Left ventricle myocardium inferior (tissue), 1 donor: ENCODE results near the gene MINDY1. TPM values are rescaled to one million over a fixed set of nuclear protein-coding genes. Genes with fewer than 3 reads are reported as not detected.

Experiments
- DNase-seq: peaks from one replicate; pipeline ENCODE4 v3.0.0-alpha.2; 2020
- H3K27ac ChIP-seq: fragments of 200-600 bp; replicated peaks from 2 replicates; pipeline ENCODE4 v1.8.0; 2021
- H3K27me3 ChIP-seq: fragments of 200-600 bp; 2 replicates; pipeline ENCODE4 v1.8.0; 2021; ENCODE audit warnings: low read depth
- H3K36me3 ChIP-seq: fragments of 200-600 bp; 2 replicates; pipeline ENCODE4 v1.8.0; 2021
- H3K4me1 ChIP-seq: fragments of 200-600 bp; 2 replicates; pipeline ENCODE4 v1.8.0; 2021
- H3K4me3 ChIP-seq: fragments of 200-600 bp; 2 replicates; pipeline ENCODE4 v1.8.0; 2021; ENCODE audit warnings: mild to moderate bottlenecking, moderate library complexity
- H3K9me3 ChIP-seq: fragments of 200-600 bp; replicated peaks from 2 replicates; pipeline ENCODE4 v1.8.0; 2021
- CTCF ChIP-seq: fragments of 200-600 bp; IDR thresholded peaks from 2 replicates; pipeline ENCODE4 v1.8.0; 2021; ENCODE audit warnings: antibody characterized with exemption, mild to moderate bottlenecking, borderline replicate concordance
- intact Hi-C: fragments of 100-400 bp; cut with micrococcal nuclease; formaldehyde crosslinking; loops from one replicate; pipeline ENCODE4 v1.11.0; 2022
- total RNA-seq: library from RNA; stranded (reverse); fragmentation: NEBNext Ultra II Directional; extraction: Animal tissue kit (Norgen Biotek cat#: 25700); gene quantifications from one replicate; pipeline ENCODE4 v1.2.1, GENCODE V29; 2021
- donor health status: DM: no; HTN: yes; CAD: no; lungs with severe emphysema.

Gene MINDY1
- total RNA-seq, 1 donor from 2014 or later: 44.3 TPM

GRCh38 chr1:150963321-150964163 is 43.2 kb downstream of the MINDY1 start:
- Histone ChIP-seq H3K27me3 (no peaks in the 10 kb centered on the region), H3K36me3 (peaks cover 100% of the 10 kb centered on the region), H3K9me3 (no peaks in the 10 kb centered on the region), H3K4me1 (peaks cover 2% of the 10 kb centered on the region), H3K27ac (no peak overlapping the region), H3K4me3 (no peak overlapping the region)
- no peak for TF ChIP-seq CTCF
- intact Hi-C loops: no loop called here
- DNase-seq: no peak

- H3K9me3 ChIP-seq: no peaks in the 10 kb centered on the region
- DNase-seq: no peak
- no peak for TF ChIP-seq CTCF
- no peaks in the 10 kb centered on the region for H3K4me1 ChIP-seq
- intact Hi-C loops: no loop called here
- H3K27me3 ChIP-seq: no peaks in the 10 kb centered on the region
- H3K27ac ChIP-seq: no peak overlapping the region
- no peak overlapping the region for H3K4me3 ChIP-seq
- peaks cover 100% of the 10 kb centered on the region for H3K36me3 ChIP-seq
These were observed 44.9 kb downstream of the MINDY1 start for GRCh38 chr1:150961756-150962155.

- Histone ChIP-seq H3K4me1 (no peaks in the 10 kb centered on the region), H3K27ac (no peak overlapping the region), H3K4me3 (no peak overlapping the region), H3K9me3 (no peaks in the 10 kb centered on the region), H3K36me3 (peaks cover 99% of the 10 kb centered on the region), H3K27me3 (no peaks in the 10 kb centered on the region)
- intact Hi-C loops: no loop called here
- no peak for DNase-seq
- TF ChIP-seq CTCF: no peak
These were observed 46.1 kb downstream of the MINDY1 start for GRCh38 chr1:150960646-150961045.

- DNase-seq: no peak
- no peak overlapping the region for H3K4me3 ChIP-seq
- peaks cover 99% of the 10 kb centered on the region for H3K36me3 ChIP-seq
- no peaks in the 10 kb centered on the region for H3K9me3 ChIP-seq
- H3K4me1 ChIP-seq: no peaks in the 10 kb centered on the region
- no peak for TF ChIP-seq CTCF
- H3K27me3 ChIP-seq: no peaks in the 10 kb centered on the region
- intact Hi-C loops: no loop called here
- H3K27ac ChIP-seq: no peak overlapping the region
These were observed 49.0 kb downstream of the MINDY1 start for GRCh38 chr1:150957666-150958065.

GRCh38 chr1:150955280-150955679 is 51.4 kb downstream of the MINDY1 start:
- no peaks in the 10 kb centered on the region for H3K27me3 ChIP-seq
- no peak for DNase-seq
- H3K4me3 ChIP-seq: no peak overlapping the region
- H3K4me1 ChIP-seq: no peaks in the 10 kb centered on the region
- H3K36me3 ChIP-seq: peaks cover 99% of the 10 kb centered on the region
- no peaks in the 10 kb centered on the region for H3K9me3 ChIP-seq
- TF ChIP-seq CTCF: no peak
- intact Hi-C loops: no loop called here
- peak overlapping the region; percentile 16 for H3K27ac ChIP-seq
